Kidney capillary endothelial cell (primary cell): Measurements from ENCODE around the gene SPAG16.

ENCODE experiments used
- DNase-seq: peaks from one replicate; pipeline ENCODE4 v3.0.0-alpha.2; 2018; ENCODE audit warnings: low spot score

SPAG16 gene

GRCh38 chr2:214174563-214174962, 890.3 kb downstream of the SPAG16 start:
- no peak for DNase-seq

- no peak for DNase-seq
These were observed 895.8 kb downstream of the SPAG16 start for GRCh38 chr2:214180071-214180470.

- DNase-seq, result no peak
These were observed 896.4 kb downstream of the SPAG16 start for GRCh38 chr2:214180686-214181085.

GRCh38 chr2:214184461-214184860, 900.2 kb downstream of the SPAG16 start:
- DNase-seq, result no peak

GRCh38 chr2:214185546-214185945, 901.3 kb downstream of the SPAG16 start:
- DNase-seq, result no peak

GRCh38 chr2:214192711-214193110, 908.4 kb downstream of the SPAG16 start:
- no peak for DNase-seq

- DNase-seq, result no peak
These were observed 909.7 kb downstream of the SPAG16 start for GRCh38 chr2:214193943-214194342.

GRCh38 chr2:214196260-214196659, 912.0 kb downstream of the SPAG16 start:
- DNase-seq, result no peak

- DNase-seq, result no peak
These were observed 917.6 kb downstream of the SPAG16 start for GRCh38 chr2:214201892-214202291.

GRCh38 chr2:214203214-214203613, 919.0 kb downstream of the SPAG16 start:
- DNase-seq, result no peak

GRCh38 chr2:214203744-214204289, 919.6 kb downstream of the SPAG16 start:
- DNase-seq, result no peak

GRCh38 chr2:214215107-214215506, 930.8 kb downstream of the SPAG16 start:
- DNase-seq, result no peak

GRCh38 chr2:214217136-214217535, 932.9 kb downstream of the SPAG16 start:
- DNase-seq, result no peak

GRCh38 chr2:214217599-214217998, 933.3 kb downstream of the SPAG16 start:
- no peak for DNase-seq

- DNase-seq, result no peak
These were observed 936.0 kb downstream of the SPAG16 start for GRCh38 chr2:214220251-214220650.

GRCh38 chr2:214226061-214226460, 941.8 kb downstream of the SPAG16 start:
- no peak for DNase-seq

GRCh38 chr2:214232271-214232670, 948.0 kb downstream of the SPAG16 start:
- DNase-seq, result no peak

- DNase-seq, result no peak
These were observed 948.9 kb downstream of the SPAG16 start for GRCh38 chr2:214233164-214233563.

- no peak for DNase-seq
These were observed 958.5 kb downstream of the SPAG16 start for GRCh38 chr2:214242797-214243196.

- DNase-seq, result no peak
These were observed 960.6 kb downstream of the SPAG16 start for GRCh38 chr2:214244847-214245246.

GRCh38 chr2:214246417-214246816, 962.2 kb downstream of the SPAG16 start:
- DNase-seq, result no peak

- DNase-seq, result no peak
These were observed 963.3 kb downstream of the SPAG16 start for GRCh38 chr2:214247531-214247930.

- DNase-seq, result no peak
These were observed 970.8 kb downstream of the SPAG16 start for GRCh38 chr2:214255046-214255445.

GRCh38 chr2:214261683-214262082, 977.4 kb downstream of the SPAG16 start:
- no peak for DNase-seq

- no peak for DNase-seq
These were observed 979.9 kb downstream of the SPAG16 start for GRCh38 chr2:214264171-214264570.
